ENCODE results near the gene ARNT2.

The ARNT2 gene

DNA sequence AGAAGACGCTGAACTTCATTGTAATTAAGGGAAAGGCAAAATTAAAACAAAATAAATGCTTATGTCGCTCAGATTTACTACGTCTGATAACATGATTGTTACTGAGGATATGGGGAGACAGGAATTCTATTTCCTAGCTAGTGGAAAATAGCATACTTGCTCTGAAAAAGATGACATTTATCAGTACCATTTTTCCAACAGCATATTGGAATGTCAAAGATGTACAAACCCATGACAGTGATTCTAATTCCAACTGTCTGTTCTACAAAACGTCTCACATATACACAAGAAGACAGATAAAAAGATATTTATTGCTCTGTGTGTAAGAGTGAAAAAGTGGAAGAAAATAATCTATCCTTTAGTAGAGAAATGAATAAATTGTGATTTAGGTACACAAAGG is 197.1 kb downstream of the ARNT2 start:
- no peak for DNase-seq

DNA sequence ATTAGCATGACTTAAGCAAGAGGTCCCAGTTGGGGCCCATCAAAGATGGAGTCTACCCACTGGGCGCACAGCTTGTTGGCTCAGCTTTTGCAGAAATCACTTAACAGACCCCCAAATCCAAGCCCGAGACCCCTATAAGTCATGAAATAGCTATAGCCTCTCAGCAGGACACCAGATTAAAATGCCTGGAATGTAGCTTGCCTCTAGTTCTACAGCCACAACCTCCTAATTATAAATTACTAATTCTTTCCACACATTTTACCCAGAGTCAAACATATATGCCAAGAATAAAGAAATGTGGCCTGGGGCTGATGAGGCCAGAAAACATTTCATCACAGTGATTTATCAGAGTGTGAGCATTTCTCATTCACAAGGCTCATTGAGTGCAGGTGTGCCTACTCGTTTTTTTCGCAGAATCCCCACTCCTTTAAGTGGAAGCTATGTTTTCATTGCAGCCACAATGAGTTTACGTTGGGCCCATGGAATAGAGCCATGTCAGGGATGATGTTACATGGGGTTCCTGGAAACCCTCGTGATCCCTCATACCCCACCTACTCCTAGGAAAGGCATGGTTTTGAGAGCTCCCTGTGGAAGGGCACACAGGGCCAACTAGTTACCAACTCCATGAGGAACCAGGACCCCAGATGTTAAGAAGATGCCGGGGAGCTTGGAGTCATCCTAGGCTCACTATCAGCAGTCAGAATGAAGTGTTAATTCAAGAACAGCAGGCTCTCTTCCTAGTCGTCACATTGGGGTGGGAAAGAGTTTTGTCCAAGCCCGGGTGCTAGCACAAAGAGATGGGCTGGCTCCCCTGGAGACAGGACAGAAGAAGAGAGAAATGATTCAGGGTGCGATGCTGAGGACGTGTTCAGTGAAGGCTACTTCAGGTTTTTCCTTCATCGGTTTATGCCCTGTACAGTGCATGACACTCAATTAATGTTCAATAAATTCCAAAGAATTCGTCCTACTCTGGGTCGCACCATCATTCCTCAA is 200.7 kb downstream of the ARNT2 start:
- no peak for DNase-seq

DNA sequence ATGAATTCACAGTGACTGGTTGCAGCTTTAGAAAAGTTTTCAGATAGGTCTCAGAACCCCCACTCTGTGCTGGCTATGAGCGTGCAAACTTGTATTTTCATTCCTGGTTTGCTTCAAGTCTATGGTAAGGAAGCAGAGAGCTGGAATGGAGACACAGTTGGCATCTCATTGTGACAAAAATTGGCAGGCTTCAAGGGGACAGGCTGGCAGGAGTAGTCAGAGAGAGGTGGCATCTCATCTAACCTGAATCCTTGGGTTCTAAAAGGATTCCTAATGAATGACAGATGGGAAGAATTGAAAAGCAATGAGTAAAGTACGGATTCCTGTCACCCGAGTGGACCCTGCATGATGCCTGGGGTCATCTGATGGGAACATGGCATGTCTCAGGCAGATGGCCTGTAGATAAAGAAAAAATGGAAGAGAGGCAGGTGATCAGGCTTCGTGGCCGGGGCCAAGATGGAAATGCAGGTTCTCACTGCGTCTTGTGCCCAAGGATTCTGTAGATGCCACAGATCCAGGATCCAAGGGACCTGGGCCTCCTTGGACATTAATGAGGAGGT is 201.5 kb downstream of the ARNT2 start:
- DNase-seq, result no peak

DNA sequence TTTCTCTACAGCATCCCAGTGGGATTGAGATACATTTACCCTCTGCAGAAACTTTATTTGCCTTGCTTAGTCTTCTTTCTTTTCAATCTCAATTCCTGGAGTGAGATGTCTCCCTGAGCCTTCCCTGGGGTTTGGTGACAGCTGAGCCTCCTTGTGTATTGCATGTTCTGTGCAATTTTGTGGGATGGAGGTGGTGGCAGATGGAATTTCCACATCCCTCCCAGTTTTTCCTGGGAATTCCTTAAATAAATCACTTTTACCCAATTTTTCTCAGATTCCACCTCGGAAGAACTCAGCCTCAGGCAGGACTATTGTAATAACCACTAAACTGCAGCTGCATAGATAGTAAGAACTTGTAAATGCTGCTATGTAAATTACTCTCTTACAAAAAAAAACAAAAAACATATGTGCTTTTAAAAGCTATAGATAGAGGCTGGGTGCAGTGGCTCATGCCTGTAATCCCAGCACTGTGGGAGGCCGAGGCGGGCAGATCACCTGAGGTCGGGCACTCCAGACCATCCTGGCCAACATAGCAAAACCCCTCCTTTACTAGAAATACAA is 202.4 kb downstream of the ARNT2 start:
- no peak for DNase-seq

DNA sequence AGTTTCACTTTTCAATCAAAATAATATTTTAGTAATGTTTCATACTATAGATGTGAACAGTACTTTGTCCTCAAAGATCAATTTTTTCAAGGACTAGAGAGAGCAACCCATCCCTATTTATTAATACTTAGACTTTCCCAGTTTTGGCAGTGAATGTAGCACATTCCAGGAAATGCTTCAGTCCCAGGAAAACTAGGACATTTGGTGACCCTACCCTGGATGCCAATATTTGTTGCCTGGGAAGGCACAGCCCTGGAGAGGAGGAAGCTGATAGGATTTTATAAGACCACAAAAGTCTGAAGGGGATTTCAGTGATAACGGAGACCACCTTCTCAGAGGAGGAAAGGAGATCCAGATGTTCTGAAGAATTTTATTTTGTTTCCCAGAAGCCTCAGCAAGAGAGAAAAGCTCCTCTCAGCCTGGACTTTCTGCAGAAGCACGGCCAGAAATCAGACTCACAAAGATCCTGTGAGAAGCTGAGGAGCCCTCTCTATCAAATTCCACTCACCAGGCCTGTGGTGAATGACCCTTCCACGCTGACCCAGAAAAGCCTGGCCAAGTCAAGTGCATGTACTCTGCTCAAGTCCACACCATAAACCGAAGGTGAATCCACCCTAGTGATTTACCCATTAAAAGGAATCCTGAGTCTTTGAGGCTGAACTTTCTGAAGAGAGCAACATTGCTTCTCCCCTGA is 203.3 kb downstream of the ARNT2 start:
- DNase-seq, result no peak

DNA sequence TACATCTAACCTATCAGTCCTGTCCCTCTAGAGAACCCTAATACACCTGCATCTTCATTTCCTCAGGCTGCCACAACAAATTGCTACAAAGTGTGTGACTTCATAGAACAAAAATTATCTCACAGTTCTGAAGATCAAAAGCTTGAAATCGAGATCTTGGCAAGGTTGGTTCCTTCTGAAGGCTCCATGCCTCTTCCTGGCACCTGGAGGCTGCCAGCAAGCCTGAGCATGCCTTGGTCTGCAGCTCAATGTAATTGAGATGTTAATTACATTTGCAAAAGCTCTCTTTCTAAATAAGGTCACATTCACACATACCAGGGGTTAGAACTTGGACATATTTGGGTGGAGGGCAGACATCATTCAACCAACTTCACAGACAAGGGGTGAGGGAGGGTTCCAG is 204.5 kb downstream of the ARNT2 start:
- no peak for DNase-seq

DNA sequence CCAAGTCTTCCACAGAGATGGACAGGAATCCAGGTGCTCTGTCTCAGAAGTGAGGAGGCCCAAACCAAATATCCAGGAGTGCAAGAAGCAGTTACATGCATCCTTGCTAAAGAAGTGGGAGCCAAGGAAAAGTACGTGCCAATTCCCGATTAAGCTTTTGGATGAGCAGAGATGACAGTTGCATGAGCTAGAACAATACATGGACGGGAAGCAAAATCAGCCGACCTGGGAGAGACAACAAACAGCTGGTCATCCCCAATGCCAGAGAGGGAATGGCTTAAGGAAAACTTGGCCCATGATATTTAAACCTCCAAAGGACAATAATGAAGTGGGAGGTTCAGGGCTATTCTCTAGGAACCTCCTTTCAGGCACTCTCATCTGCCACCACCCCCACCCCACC is 204.9 kb downstream of the ARNT2 start:
- no peak for DNase-seq

DNA sequence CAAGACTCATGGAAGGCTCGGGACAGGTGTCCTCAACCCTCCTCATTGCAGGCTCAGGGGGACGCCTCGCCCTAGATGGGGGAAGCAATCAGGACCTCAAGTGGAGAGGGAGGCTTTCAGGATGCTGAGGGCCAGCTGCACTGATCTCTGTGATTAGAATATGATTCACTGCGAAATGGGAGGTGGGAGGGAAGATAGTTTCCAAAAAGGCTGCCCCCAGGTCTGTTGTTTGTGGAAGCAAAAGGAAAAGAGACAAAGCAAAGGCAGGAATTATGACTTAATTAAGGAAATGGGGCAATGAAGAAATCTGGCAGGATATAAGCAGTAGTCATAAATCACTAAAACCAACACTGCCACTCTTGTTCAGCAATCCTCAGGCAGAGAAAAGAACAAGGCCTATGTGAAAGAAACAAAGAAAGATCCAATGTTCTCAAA is 205.3 kb downstream of the ARNT2 start:
- DNase-seq, result no peak

DNA sequence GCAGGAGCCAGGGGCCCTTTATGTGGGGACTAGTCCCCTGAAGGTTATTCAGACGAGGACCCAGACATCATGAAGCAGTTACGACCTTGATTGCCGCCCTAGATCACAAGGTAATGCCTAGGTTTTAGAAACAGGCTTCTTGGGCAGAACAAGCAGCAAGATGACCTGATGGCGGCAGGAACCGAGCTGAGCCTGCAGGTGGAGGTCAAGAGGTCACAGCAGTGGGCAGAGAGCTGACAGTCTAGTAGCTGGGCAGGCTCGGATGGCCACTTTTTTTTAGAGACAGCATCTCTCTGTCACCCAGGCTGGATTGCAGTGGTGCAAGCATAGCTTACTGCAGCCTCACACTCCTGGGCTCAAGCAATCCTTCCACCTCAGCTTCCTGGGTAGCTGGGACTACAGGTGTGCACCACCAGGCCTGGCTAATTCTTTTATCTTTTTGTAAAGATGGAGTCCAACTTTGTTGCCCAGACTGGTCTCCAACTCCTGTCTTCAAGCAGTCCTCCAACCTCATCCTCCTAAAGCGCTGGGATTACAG is 207.4 kb downstream of the ARNT2 start:
- no peak for DNase-seq

DNA sequence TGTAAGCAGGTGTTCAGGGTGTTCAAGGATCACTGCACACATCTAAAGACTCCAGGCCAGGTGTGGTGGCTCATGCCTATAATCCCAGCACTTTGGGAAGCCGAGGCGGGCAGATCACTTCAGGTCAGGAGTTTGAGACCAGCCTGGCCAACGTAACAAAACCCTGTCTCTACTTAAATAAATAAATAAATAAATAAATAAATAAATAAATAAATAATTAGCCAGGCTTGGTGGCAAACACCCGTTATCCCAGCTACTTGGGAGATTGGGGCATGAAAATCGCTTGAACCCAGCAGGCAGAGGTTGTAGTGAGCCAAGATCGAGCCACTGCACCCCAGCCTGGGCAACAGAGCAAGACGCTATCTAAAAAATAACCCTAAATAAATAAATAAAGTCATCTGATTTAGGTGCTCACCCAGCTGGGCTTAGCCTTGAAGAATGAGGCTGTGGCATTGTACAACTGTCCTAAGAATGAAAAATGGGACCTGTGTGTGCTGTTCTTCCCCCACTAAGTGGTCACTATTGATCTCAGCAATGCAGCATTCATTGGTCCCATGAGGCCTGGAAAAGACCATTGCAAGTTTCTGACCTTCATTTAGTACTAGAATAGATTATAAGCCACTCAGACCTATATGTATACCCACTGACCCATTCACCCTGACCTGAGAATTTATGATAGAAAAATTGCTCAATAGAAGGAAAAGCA is 208.1 kb downstream of the ARNT2 start:
- no peak for DNase-seq

DNA sequence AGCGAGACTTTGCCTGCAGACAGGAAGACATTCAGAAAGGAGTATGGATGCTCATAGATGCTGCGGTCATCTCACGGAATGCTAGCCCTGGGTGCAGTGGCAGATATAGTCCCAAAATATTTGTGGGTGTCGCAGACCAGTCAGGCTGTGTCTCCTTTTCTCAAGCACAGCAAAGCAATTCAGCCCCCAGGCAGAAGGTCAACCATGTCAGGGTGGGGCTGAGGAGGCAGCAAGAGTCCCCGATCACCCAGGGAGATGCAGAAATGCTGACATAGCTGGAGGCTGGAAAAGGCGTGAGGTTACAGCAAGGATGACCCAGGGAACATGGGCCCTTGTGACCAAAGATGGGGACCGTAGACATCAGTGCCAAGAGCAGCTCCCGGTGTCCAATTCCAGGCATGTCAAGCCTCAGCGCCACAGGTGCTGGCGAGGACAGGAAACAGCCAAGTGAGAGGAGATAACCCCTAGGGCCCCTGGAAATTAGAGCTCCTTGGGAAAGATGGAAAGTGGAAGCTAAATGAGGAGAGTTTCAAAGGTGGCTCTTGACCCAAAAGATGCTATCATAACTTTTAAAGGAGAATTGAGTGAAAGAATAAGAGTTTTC is 209.7 kb downstream of the ARNT2 start:
- DNase-seq, result no peak

DNA sequence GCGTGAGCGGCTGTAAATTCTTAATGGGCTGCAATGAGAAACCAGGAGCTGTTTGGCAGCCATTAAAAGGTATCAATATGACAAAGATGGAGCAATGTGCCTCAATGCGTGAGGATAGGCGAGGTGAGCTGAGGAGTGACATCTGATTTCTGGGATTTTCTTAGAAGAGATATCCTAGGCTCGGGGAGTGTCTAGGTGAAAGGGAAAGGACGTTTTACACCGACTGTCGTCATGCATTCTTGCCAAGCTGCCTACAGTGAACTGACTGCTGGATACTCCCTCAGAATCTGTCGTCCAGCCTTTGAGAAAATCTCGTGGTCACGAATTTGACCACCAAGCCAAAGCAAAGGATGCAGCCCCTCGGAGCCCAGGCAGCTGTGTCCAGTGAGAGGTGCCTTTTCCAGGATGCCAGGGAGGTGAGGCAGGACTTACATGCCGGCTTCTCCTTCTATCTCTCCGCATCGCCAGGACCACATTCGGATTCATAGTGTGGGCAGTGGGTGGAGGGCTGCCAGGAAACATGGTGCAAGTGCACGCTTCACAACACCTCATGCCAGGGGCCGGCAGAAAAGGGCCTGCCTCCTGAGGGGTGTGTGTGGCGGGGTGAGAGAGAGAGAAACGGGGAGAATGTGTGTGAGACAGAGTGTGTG is 210.7 kb downstream of the ARNT2 start:
- no peak for DNase-seq

DNA sequence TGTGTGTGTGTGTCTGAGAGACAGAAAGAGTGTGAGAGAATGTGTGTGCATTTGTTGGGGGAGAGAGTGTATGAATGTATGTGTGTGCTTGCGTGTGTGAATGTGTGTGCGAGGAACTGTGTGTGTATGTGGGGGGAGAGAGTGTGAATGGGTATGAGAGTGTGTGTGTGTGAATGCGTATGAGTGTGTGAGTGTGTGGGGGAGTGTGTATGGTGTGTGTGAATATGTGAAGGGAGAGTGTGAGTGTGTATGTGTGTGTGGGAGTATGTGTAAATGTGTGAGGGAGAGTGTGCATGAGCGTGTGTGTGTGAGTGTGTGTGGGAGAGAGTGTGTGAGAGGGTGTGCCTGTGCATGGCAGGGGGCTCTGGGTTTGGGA is 211.2 kb downstream of the ARNT2 start:
- no peak for DNase-seq

DNA sequence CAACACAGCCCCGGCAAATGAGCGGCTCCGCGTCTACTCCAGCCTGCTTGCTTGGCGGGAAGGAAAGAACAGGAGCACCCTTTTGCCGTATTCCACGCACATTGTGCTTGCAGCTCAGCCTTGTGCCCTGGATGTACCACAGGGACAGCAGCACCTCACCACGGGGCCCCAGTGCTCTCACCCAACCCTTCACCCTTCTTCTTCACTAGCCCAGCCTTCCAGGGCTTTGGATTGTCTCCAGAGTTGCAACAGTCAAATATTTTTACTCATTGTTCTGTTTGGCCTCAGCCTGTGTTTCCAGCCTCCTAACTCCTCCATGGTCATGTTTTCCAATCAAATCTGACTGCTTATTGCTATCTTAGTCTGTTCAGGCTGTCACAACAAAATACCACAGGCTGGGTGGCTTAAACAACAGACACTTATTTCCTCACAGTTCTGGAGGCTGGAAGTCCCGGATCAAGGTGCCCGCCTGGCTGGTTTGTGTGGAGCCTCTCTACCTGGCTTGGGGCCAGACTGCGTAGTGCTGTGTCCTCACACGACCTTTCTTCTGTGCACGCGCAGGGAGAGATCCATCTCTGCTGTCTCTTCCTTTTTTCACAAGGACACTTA is 211.7 kb downstream of the ARNT2 start:
- DNase-seq, result no peak

DNA sequence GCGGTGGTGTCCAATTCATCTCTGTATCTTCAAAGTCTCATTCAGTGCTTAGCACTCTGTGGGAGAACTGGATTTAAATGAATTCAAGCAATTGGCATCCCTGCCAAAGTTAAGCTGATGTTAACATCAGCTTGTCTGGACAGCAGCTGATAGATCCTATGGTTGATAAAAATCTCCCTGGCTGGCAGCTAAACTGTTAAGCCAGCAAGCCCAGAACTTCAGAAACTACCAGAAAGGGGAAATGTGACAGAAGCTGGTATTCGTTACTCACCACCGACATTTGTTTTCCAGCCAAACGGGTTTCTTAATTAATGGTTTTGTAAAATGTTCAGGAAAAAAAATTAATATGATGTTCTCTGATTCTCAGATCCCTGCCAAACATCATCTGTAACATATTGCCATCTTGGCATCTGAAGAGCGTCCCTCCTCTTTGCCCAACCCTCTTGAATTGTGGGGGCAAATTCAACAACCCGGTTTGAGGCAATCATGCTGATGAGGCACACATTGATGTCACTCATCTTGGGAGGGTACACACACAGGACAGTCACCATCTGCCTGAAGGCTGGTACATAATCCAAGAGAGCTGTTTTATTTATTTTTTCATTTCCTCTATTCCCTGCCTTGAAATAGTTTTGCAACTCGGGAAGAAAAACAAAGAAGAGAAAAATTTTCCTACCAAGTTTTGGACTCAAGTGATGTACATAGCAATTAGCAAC is 214.7 kb downstream of the ARNT2 start:
- DNase-seq, result no peak

DNA sequence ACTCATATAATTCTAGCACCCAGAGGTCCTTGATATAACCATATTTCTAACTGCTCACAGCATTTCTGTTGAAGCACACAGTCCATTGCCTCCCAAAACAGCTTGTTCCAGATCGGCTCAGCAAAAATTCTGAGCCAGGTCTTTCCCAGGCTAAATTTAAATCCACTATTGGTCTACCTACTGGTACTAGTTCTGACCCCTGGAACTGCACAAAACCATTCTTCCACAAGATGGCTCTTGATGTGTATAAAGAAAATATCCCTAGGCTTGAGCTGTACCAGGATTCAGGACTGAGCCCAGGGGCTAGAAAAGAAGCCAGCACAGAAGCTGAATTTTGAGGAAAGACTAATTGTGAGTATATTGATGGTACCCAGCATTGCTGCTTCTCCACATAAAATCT is 215.5 kb downstream of the ARNT2 start:
- DNase-seq, result no peak

DNA sequence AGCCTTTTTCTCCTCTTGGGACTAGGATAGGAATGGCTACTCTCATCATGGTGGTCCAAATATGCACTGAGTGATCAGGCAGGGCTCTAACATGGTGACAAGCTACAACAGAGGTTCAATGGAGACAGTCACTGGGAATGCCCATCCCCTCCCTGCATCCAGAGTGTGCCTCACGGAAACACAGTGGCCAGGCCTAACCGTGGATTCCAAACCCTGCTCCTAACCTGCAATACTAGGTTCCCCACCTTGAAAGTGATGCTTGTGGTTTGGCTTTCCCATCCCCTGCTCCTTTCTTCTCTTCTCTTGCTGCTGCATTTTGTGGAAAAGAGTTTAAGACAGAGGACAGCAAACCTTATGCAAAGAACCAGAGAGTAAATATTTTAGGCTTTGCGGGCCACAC is 216.0 kb downstream of the ARNT2 start:
- no peak for DNase-seq

DNA sequence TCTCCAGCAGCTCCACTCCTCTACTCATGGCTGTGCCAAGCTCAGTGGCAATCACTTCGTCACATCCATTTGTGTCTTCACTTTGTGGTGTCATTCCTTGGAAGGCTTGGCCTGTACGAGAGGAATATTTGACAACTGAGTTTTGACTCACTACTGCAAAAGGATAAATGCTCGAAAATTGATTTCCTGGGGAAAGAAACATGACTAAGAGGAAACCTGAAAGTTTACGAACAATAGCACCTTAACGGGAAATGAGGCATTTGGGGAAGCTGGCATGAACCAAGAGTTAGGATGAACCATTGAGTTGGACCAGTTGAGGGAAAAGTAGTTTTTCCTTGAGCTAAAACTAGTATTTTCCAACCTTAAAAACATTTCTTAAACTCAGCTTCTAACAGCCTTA is 216.7 kb downstream of the ARNT2 start:
- no peak for DNase-seq

DNA sequence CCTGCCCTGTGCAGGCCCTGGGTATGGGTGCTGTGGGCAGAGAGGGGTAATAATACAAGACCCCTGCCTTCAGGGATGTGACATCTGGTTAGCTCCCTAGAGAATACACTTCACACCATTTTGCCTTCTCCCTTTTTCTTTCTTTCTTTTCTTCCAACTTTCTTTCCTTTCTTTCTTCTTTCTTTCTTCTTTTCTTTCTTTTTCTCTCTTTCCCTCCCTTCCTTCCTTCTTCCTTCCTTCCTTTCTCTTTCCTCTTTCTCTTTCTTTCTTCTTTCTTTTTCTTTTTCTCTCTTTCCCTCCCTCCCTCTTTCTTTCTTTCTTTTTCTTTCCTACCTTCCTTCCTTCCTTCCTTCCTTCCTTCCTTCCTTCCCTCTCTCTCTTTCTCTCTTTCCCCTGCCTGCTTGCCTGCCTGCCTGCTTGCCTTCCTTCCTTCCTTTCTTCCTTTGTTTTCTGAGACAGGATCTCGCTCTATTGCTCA is 222.5 kb downstream of the ARNT2 start:
- no peak for DNase-seq

DNA sequence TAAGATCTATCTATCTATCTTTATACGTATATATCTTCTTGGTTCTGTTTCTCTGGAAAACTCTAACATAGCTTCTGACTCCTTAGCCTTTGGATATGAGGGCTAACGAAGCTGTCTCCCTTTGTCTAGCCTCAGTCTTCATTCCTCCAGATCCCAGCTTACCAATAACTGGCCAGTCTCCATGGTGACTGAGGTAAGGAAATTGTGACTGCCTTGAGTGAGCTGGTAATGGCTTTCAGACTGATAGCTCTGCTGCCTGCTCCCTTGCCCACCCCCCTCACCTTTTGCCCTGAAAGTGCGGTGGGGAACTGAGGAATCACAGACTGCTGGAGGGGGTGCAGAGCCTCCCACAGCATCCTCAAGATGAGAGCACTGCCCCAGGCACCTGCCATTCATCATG is 225.2 kb downstream of the ARNT2 start:
- DNase-seq, result no peak
